HG03175 (cell line): ENCODE results near the gene RPAP2.

Experiments used
- ATAC-seq: cut with Tn5 transposase; IDR thresholded peaks from one replicate; pipeline ENCODE4 v1.9.1; 2021; ENCODE audit warnings: mild to moderate bottlenecking, moderate library complexity; ENCODE audit not compliant: unreplicated experiment

The RPAP2 gene

GRCh38 chr1:92445865-92446264 is 147.0 kb downstream of the RPAP2 start:
- no peak for ATAC-seq

GRCh38 chr1:92446546-92446945 is 147.7 kb downstream of the RPAP2 start:
- ATAC-seq, result no peak

DNA sequence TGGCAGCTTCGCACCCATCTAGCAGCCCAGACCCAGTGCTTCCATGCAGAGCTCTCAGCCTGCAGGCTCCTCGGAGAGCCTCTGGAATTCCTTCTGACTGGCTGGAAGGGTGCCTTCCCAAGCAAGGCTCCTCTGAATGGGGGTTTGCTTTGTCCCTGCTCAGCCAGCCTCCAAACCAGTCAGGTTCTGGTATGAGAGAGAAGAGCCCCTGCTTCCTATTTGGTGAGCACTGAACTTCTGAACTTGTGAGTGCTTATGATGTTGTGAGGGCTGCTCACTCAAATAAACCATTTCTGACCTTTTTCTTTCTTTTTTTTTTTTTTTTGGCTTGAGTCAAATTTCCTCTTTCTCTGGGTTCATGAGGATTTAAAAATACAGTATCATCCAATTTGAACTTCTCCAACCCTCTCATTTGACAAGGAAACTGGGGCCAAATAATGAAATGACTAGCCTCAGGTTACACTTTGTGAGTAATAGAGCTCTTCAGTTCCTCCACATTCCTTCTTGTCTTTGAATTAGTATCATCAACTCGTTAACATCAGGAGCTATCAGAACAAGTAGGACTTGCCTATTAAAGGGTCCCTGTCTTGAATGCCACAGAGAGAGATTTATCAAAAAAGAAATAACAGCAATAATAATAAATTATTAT is 148.3 kb downstream of the RPAP2 start:
- ATAC-seq, result no peak

DNA sequence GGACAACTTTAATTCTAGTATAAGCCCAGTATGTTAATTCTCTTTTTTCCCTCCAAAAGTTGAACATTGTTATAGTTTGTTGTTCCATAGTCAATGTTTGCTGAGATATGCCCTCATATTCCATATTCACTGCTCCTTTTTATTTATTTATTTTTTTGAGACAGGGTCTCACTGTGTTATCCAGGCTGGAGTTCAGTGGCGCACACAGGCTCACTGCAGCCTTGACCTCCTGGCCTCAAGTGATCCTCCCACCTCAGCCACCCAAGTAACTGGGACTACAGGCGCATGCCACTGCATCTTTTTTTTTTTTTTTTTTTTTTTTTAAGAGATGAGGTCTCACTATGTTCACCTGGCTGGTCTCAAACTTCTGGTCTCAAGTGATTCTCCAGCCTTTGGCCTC is 149.1 kb downstream of the RPAP2 start:
- ATAC-seq, result no peak
